H1 (cell line): Measurements from ENCODE around the gene MIGA1. TPM values are rescaled to one million over a fixed set of nuclear protein-coding genes. Genes with fewer than 3 reads are reported as not detected.
"Not testable (repeated sequence)": the region's sequence is repeated elsewhere in the genome, so short reads cannot be mapped to it uniquely, and the experiment has no call there.

ENCODE experiments used
- CTCF ChIA-PET: fragments of 300-600 bp; sonication (Branson Sonifier 250); formaldehyde crosslinking; loops from one replicate; lab custom pipeline; 2021; ENCODE audit not compliant: partially characterized antibody; lab: Charles Lee
- POLR2A ChIA-PET: fragments of 300-600 bp; sonication (Branson Sonifier 250); formaldehyde crosslinking; loops from one replicate; lab custom pipeline; 2021; ENCODE audit warnings: inconsistent platforms; ENCODE audit not compliant: partially characterized antibody; lab: Charles Lee
- DNase-seq, 2 experiments: peaks; one replicate each; pipeline versions ENCODE4 v3.0.0 to v3.0.0-alpha.2; 2010 to 2022; ENCODE audit warnings: low spot score in 2 of 2, low read depth in 1 of 2, mixed read lengths in 1 of 2
- FAIRE-seq: peaks from 2 replicates; lab custom pipeline; 2011; peaks lifted over from hg19 to GRCh38; lab: Jason Lieb, UNC
- H2AFZ ChIP-seq: 2 replicates; pipeline ENCODE4 v1.8.1; 2012; ENCODE audit warnings: low read length, inconsistent platforms
- H2AK5ac ChIP-seq: 2 replicates; pipeline ENCODE4 v1.6.1; 2013; ENCODE audit warnings: low read depth, low read length
- H2BK120ac ChIP-seq: replicated peaks from 2 replicates; pipeline ENCODE3; 2013; ENCODE audit warnings: low read depth, low read length, inconsistent platforms
- H2BK12ac ChIP-seq: 2 replicates; pipeline ENCODE4 v1.6.1; 2013; ENCODE audit warnings: low read depth, low read length
- H2BK15ac ChIP-seq: 2 replicates; pipeline ENCODE4 v1.6.1; 2013; ENCODE audit warnings: low read length
- H2BK20ac ChIP-seq: 2 replicates; pipeline ENCODE4 v1.6.1; 2013; ENCODE audit warnings: low read length
- H2BK5ac ChIP-seq: 2 replicates; pipeline ENCODE4 v1.6.1; 2013; ENCODE audit warnings: low read depth, low read length
- H3K14ac ChIP-seq: 2 replicates; pipeline ENCODE4 v1.6.1; 2013; ENCODE audit warnings: inconsistent platforms; ENCODE audit not compliant: insufficient read length
- H3K18ac ChIP-seq: 2 replicates; pipeline ENCODE4 v1.6.1; 2013; ENCODE audit warnings: low read length; ENCODE audit errors: extremely low read depth
- H3K23ac ChIP-seq: 2 replicates; pipeline ENCODE4 v1.6.1; 2013; ENCODE audit warnings: inconsistent platforms; ENCODE audit not compliant: insufficient read length
- H3K23me2 ChIP-seq: 2 replicates; pipeline ENCODE4 v1.6.1; 2013; ENCODE audit warnings: low read depth, low read length
- H3K27ac ChIP-seq: 2 replicates; pipeline ENCODE4 v1.6.1; 2011; ENCODE audit warnings: low read depth, low read length, inconsistent platforms
- H3K27me3 ChIP-seq, 4 experiments: replicated peaks in 1 of 4; 1 replicate in 1 of 4; 2 replicates in 3 of 4; pipeline versions ENCODE4 v1.6.1 to v1.8.1; 2011 to 2013; ENCODE audit warnings: low read length in 3 of 4, mild to moderate bottlenecking in 3 of 4, inconsistent platforms in 2 of 4, mixed read lengths in 2 of 4, moderate library complexity in 1 of 4; ENCODE audit not compliant: control insufficient read depth in 3 of 4, insufficient read depth in 3 of 4; ENCODE audit errors: extremely low read depth in 1 of 4
- H3K36me3 ChIP-seq, 4 experiments: 2 replicates each; pipeline versions ENCODE4 v1.6.1 to v1.8.1; 2011 to 2013; ENCODE audit warnings: mild to moderate bottlenecking in 4 of 4, low read length in 3 of 4, moderate library complexity in 2 of 4, control low read depth in 1 of 4, inconsistent platforms in 1 of 4; ENCODE audit not compliant: insufficient read depth in 4 of 4, control insufficient read depth in 2 of 4
- H3K4ac ChIP-seq: replicated peaks from 2 replicates; pipeline ENCODE3; 2013; ENCODE audit warnings: low read length, low read depth, mixed read lengths, inconsistent platforms; ENCODE audit not compliant: insufficient read length
- H3K4me1 ChIP-seq, 4 experiments: replicated peaks in 1 of 4; 1 replicate in 1 of 4; 2 replicates in 3 of 4; pipeline versions ENCODE4 v1.6.1 to v1.8.1; 2011 to 2013; ENCODE audit warnings: low read length in 3 of 4, inconsistent platforms in 2 of 4, mixed read lengths in 1 of 4; ENCODE audit not compliant: insufficient read depth in 4 of 4, control insufficient read depth in 3 of 4
- H3K4me2 ChIP-seq, 2 experiments: 2 replicates each; pipeline versions ENCODE4 v1.6.1 to v1.8.1; 2011 to 2013; ENCODE audit warnings: low read depth in 2 of 2, low read length in 2 of 2, control low read depth in 1 of 2, inconsistent platforms in 1 of 2, mild to moderate bottlenecking in 1 of 2; ENCODE audit not compliant: insufficient read depth in 1 of 2
- H3K4me3 ChIP-seq, 4 experiments: fragments of 200-600, 300-600 bp in 1 of 4; sonication (generic), shearing (Covaris generic), sonication (Bioruptor Twin) in 1 of 4; 2 replicates each; pipeline versions ENCODE4 v1.5.1 to v1.8.1; 2011 to 2016; ENCODE audit warnings: low read length in 4 of 4, low read depth in 3 of 4, control low read depth in 2 of 4, inconsistent platforms in 2 of 4, mild to moderate bottlenecking in 2 of 4, mixed read lengths in 1 of 4, moderate library complexity in 1 of 4; ENCODE audit not compliant: insufficient read depth in 2 of 4; ENCODE audit errors: extremely low read depth in 1 of 4
- H3K56ac ChIP-seq: replicated peaks from 2 replicates; pipeline ENCODE3; 2013; ENCODE audit warnings: low read depth, mild to moderate bottlenecking, mixed read lengths, low read length, inconsistent platforms; ENCODE audit not compliant: insufficient read length
- H3K79me1 ChIP-seq: 2 replicates; pipeline ENCODE4 v1.6.1; 2013; ENCODE audit warnings: low read depth, low read length, control low read depth
- H3K79me2 ChIP-seq, 2 experiments: 2 replicates each; pipeline versions ENCODE4 v1.6.1 to v1.8.1; 2012 to 2013; ENCODE audit warnings: low read length in 2 of 2, mild to moderate bottlenecking in 2 of 2, inconsistent platforms in 1 of 2; ENCODE audit not compliant: insufficient read depth in 2 of 2, control insufficient read depth in 1 of 2
- H3K9ac ChIP-seq, 4 experiments: replicated peaks in 1 of 4; 1 replicate in 1 of 4; 2 replicates in 3 of 4; pipeline versions ENCODE4 v1.6.1 to v1.8.1; 2011 to 2013; ENCODE audit warnings: low read depth in 3 of 4, low read length in 3 of 4, control low read depth in 2 of 4, mild to moderate bottlenecking in 2 of 4, moderate library complexity in 2 of 4, inconsistent platforms in 1 of 4; ENCODE audit errors: extremely low read depth in 1 of 4
- H3K9me3 ChIP-seq, 2 experiments: 2 replicates each; pipeline versions ENCODE4 v1.6.1 to v1.8.1; 2012 to 2013; ENCODE audit warnings: mild to moderate bottlenecking in 2 of 2, moderate library complexity in 2 of 2, control low read depth in 1 of 2, inconsistent platforms in 1 of 2, low read depth in 1 of 2, low read length in 1 of 2, mixed read lengths in 1 of 2; ENCODE audit not compliant: insufficient read depth in 2 of 2
- H4K20me1 ChIP-seq, 2 experiments: replicated peaks in 1 of 2; 2 replicates each; pipeline versions ENCODE3 to v1.8.1; 2011 to 2013; ENCODE audit warnings: inconsistent platforms in 2 of 2, low read length in 2 of 2, mild to moderate bottlenecking in 1 of 2; ENCODE audit not compliant: insufficient read depth in 2 of 2, control insufficient read depth in 1 of 2
- H4K5ac ChIP-seq: 2 replicates; pipeline ENCODE4 v1.6.1; 2013; ENCODE audit warnings: low read length, low read depth, mixed read lengths, inconsistent platforms; ENCODE audit not compliant: insufficient read length
- H4K8ac ChIP-seq: 2 replicates; pipeline ENCODE4 v1.8.0; 2013; ENCODE audit warnings: mild to moderate bottlenecking, moderate library complexity, low read length, inconsistent platforms; ENCODE audit not compliant: insufficient read depth; ENCODE audit errors: extremely low read depth
- H4K91ac ChIP-seq: replicated peaks from 2 replicates; pipeline ENCODE3; 2013; ENCODE audit warnings: low read length, mixed read lengths, inconsistent platforms; ENCODE audit not compliant: insufficient read length
- WGBS, 2 experiments: shearing (Covaris generic) in 1 of 2; methylation state at CpG; one replicate each; pipeline versions ENCODE4 v1.1.6 to v1.1.7; 2013 to 2015; ENCODE audit warnings: low lambda C conversion rate in 2 of 2, mixed read lengths in 2 of 2, inconsistent platforms in 1 of 2, low coverage in 1 of 2, missing lambda C conversion rate in 1 of 2; ENCODE audit not compliant: insufficient replicate concordance in 2 of 2, insufficient coverage in 1 of 2, insufficient read length in 1 of 2; ENCODE audit errors: extremely low coverage in 1 of 2, missing lambda C conversion rate in 1 of 2; 5-methylcytosine and 5-hydroxymethylcytosine counted together
- polyA plus RNA-seq, 7 experiments: library from polyadenylated mRNA; depleted of rRNA in 3 of 7; stranded (reverse) in 5 of 7; unstranded in 2 of 7; fragments of >200 nt in 5 of 7; fragments of 200-250 nt in 2 of 7; gene quantifications; 1 replicate in 5 of 7; 2 replicates in 1 of 7; 4 replicates in 1 of 7; pipeline versions ENCODE4 v1.2.1 to v1.2.3, GENCODE V29; 2011 to 2013; ENCODE audit warnings: missing spikeins in 2 of 7, mixed read lengths in 2 of 7
- total RNA-seq: library from RNA; stranded (reverse); fragmentation: NEBNext Ultra II Directional; extraction: Animal tissue kit (Norgen Biotek cat#: 25700); gene quantifications from 2 replicates; pipeline ENCODE4 v1.2.1, GENCODE V29; 2021

Gene MIGA1
- total and polyA plus RNA-seq, 2 of the 8 experiments (the other 6 are each of a cell fraction or from before 2014, with no cell fraction given): 0.95 to 7.0 TPM

GRCh38 chr1:77786093-77786741 is 6.8 kb downstream of the MIGA1 start:
- not testable (repeated sequence) for H3K4me3 ChIP-seq, H3K23me2 ChIP-seq, H2BK15ac ChIP-seq, H2BK120ac ChIP-seq, H3K23ac ChIP-seq, H3K27me3 ChIP-seq, H3K9me3 ChIP-seq, H4K20me1 ChIP-seq, H3K18ac ChIP-seq, H3K56ac ChIP-seq, H3K4ac ChIP-seq, H2BK20ac ChIP-seq, DNase-seq, H4K5ac ChIP-seq, H2AFZ ChIP-seq, H3K4me2 ChIP-seq, H3K79me1 ChIP-seq, H2BK5ac ChIP-seq, H4K91ac ChIP-seq, H3K27ac ChIP-seq, H2AK5ac ChIP-seq, H3K4me1 ChIP-seq, H3K9ac ChIP-seq, H2BK12ac ChIP-seq, H4K8ac ChIP-seq, H3K14ac ChIP-seq, FAIRE-seq
- Histone ChIP-seq H3K79me2 (peaks cover 0 to 13% of the 10 kb centered on the region in 2 experiments; a peak in 2 of 4 replicates), H3K36me3 (peaks cover 2 to 20% (median 9%) of the 10 kb centered on the region in 4 experiments; a peak in 7 of 8 replicates)
- ChIA-PET CTCF (interaction anchor here (0.5 to 0.9 kb wide), 2 partner anchors 72 to 80 kb away, joined by 3 read pairs; no protein-coding TSS in a partner anchor), POLR2A (interaction anchor here (1.2 kb wide), 1 partner anchor 11 kb away, joined by 3 read pairs; no protein-coding TSS in a partner anchor)
- WGBS, 2 experiments: 75% methylated on average over 2 of the region's 2 CpGs; no CpG with 5 or more reads in 1 of the 2 experiments
